NK-92 treated with Interleukin-12 subunit alpha and Interleukin-12 subunit beta, amount 100 ng/mL, for 24 hours (cell line): Measurements from ENCODE around the gene GPSM3.

ENCODE experiments used
- DNase-seq: peaks from one replicate; lab custom pipeline; 2025; lab: John Stamatoyannopoulos, UW

Gene GPSM3

GRCh38 chr6:32173051-32173727 lies 19.3 kb downstream of the GPSM3 start:
- DNase-seq = no peak

GRCh38 chr6:32171234-32171633 lies 21.2 kb downstream of the GPSM3 start:
- DNase-seq = no peak

- DNase-seq = no peak
These were observed 22.1 kb downstream of the GPSM3 start for GRCh38 chr6:32170294-32170693.

GRCh38 chr6:32168807-32169591 lies 23.4 kb downstream of the GPSM3 start:
- no peak for DNase-seq

GRCh38 chr6:32168350-32168749 lies 24.1 kb downstream of the GPSM3 start:
- DNase-seq = no peak

GRCh38 chr6:32167761-32168262 lies 24.6 kb downstream of the GPSM3 start:
- DNase-seq = no peak

GRCh38 chr6:32167154-32167760 lies 25.2 kb downstream of the GPSM3 start:
- no peak for DNase-seq

GRCh38 chr6:32166411-32167061 lies 25.9 kb downstream of the GPSM3 start:
- DNase-seq = no peak

- DNase-seq = no peak
These were observed 28.1 kb downstream of the GPSM3 start, which contains the start of gene EGFL8 for GRCh38 chr6:32164295-32164694. EGFL8 (plus strand) TSS chr6:32164595; CDS start chr6:32166166, 1,571 bp downstream.

GRCh38 chr6:32163559-32164258 lies 28.7 kb downstream of the GPSM3 start:
- DNase-seq = no peak

GRCh38 chr6:32158052-32158451 lies 34.4 kb downstream of the GPSM3 start:
- DNase-seq = no peak

- DNase-seq = no peak
These were observed 35.6 kb downstream of the GPSM3 start for GRCh38 chr6:32156891-32157290.

GRCh38 chr6:32154514-32155161 lies 37.8 kb downstream of the GPSM3 start:
- DNase-seq = peak; percentile 26

- no peak for DNase-seq
These were observed 38.6 kb downstream of the GPSM3 start, which contains the start of gene PPT2 for GRCh38 chr6:32153564-32154513. PPT2 (plus strand) TSS chr6:32154141; CDS start chr6:32154595, 454 bp downstream.

GRCh38 chr6:32152769-32153563 lies 39.5 kb downstream of the GPSM3 start:
- DNase-seq = no peak

GRCh38 chr6:32151863-32152768 lies 40.3 kb downstream of the GPSM3 start, which contains the start of gene PRRT1:
PRRT1 (minus strand) TSS chr6:32151939; CDS start chr6:32151827, 112 bp downstream.
- no peak for DNase-seq

- DNase-seq = no peak
These were observed 41.1 kb downstream of the GPSM3 start for GRCh38 chr6:32151181-32151862.
